ENCODE data around the gene CLEC16A. TPM values are rescaled to one million over a fixed set of nuclear protein-coding genes. Genes with fewer than 3 reads are reported as not detected.
"Not testable (repeated sequence)": the region's sequence is repeated elsewhere in the genome, so short reads cannot be mapped to it uniquely, and the experiment has no call there.

The CLEC16A gene
- total and polyA plus RNA-seq, 3 experiments from 2014 or later, result 18.6 to 38.2 (median 38.1) TPM

GRCh38 chr16:10926867-10927266 lies 17.5 kb upstream of the CLEC16A start:
- ChIA-PET CTCF (interaction anchor here (1.0 to 1.1 kb wide), 4 partner anchors 8 to 329 kb away, joined by 3 to 4 read pairs (median 3); partner anchors contain the start of gene SOCS1), POLR2A (no interaction called here)
- no peak for DNase-seq
- H3K27ac Mint-ChIP-seq, result no peak overlapping the region
- Histone ChIP-seq H3K4me3 (ENCODE audit: low read length) (no peak overlapping the region), H3K36me3 (ENCODE audit: insufficient read depth, low read length) (peaks cover 18% of the 10 kb centered on the region), H3K4me1 (ENCODE audit: insufficient read depth, low read length) (no peaks in the 10 kb centered on the region), H3K9me3 (ENCODE audit: low read length) (no peaks in the 10 kb centered on the region), H3K27ac (ENCODE audit: low read depth, low read length) (no peak overlapping the region), H3K27me3 (ENCODE audit: insufficient read depth, low read length, poor library complexity, severe bottlenecking) (no peaks in the 10 kb centered on the region)
- no peaks in the 10 kb centered on the region for H3K27me3 Mint-ChIP-seq
- peaks cover 0 to 18% (median 10%) of the 10 kb centered on the region in 3 donors for H3K4me1 Mint-ChIP-seq
- no peaks in the 10 kb centered on the region for H3K9me3 Mint-ChIP-seq
- no peak overlapping the region for H3K4me3 Mint-ChIP-seq
- peaks cover 9 to 81% (median 17%) of the 10 kb centered on the region in 3 donors for H3K36me3 Mint-ChIP-seq

GRCh38 chr16:10927497-10928112 lies 16.8 kb upstream of the CLEC16A start:
- no peak overlapping the region for H3K4me3 ChIP-seq (ENCODE audit: low read length)
- Mint-ChIP-seq H3K4me1 (peaks cover 0 to 21% (median 10%) of the 10 kb centered on the region in 3 donors), H3K27me3 (no peaks in the 10 kb centered on the region), H3K9me3 (no peaks in the 10 kb centered on the region), H3K27ac (peak overlapping the region in 1 of 8 donors; percentile 50), H3K36me3 (peaks cover 9 to 82% (median 17%) of the 10 kb centered on the region in 3 donors), H3K4me3 (no peak overlapping the region)
- DNase-seq, result no peak
- ChIA-PET CTCF (interaction anchor here (1.0 to 1.1 kb wide), 2 partner anchors 9 to 329 kb away, joined by 3 read pairs; partner anchors contain the start of gene SOCS1), POLR2A (no interaction called here)
- H3K27ac ChIP-seq (ENCODE audit: low read depth, low read length), result no peak overlapping the region
- H3K9me3 ChIP-seq (ENCODE audit: low read length), result no peaks in the 10 kb centered on the region
- no peaks in the 10 kb centered on the region for H3K27me3 ChIP-seq (ENCODE audit: insufficient read depth, low read length, poor library complexity, severe bottlenecking)
- no peaks in the 10 kb centered on the region for H3K4me1 ChIP-seq (ENCODE audit: insufficient read depth, low read length)
- peaks cover 18% of the 10 kb centered on the region for H3K36me3 ChIP-seq (ENCODE audit: insufficient read depth, low read length)

GRCh38 chr16:10929097-10929496 lies 15.3 kb upstream of the CLEC16A start:
- POLR2A ChIA-PET; H3K27ac ChIP-seq (ENCODE audit: low read depth, low read length); H3K4me1 ChIP-seq (ENCODE audit: insufficient read depth, low read length); H3K27ac Mint-ChIP-seq; H3K9me3 Mint-ChIP-seq; H3K4me3 ChIP-seq (ENCODE audit: low read length); H3K27me3 ChIP-seq (ENCODE audit: insufficient read depth, low read length, poor library complexity, severe bottlenecking); H3K9me3 ChIP-seq (ENCODE audit: low read length); H3K27me3 Mint-ChIP-seq; DNase-seq; CTCF ChIA-PET; H3K4me3 Mint-ChIP-seq: not testable (repeated sequence)
- Mint-ChIP-seq H3K4me1 (peaks cover 14 to 34% (median 21%) of the 10 kb centered on the region in 3 donors), H3K36me3 (peaks cover 9 to 85% (median 14%) of the 10 kb centered on the region in 3 donors)
- H3K36me3 ChIP-seq (ENCODE audit: insufficient read depth, low read length), result peaks cover 18% of the 10 kb centered on the region

GRCh38 chr16:10929853-10930754 lies 14.3 kb upstream of the CLEC16A start:
- CTCF ChIA-PET, result no interaction called here
- no peaks in the 10 kb centered on the region for H3K9me3 ChIP-seq (ENCODE audit: low read length)
- H3K4me3 Mint-ChIP-seq, result no peak overlapping the region
- DNase-seq, result no peak
- H3K27ac Mint-ChIP-seq, result peak overlapping the region in 3 of 8 donors; percentile 47 to 70 (median 47)
- H3K4me1 ChIP-seq (ENCODE audit: insufficient read depth, low read length), result peaks cover 7% of the 10 kb centered on the region
- POLR2A ChIA-PET, result no interaction called here
- no peaks in the 10 kb centered on the region for H3K9me3 Mint-ChIP-seq
- H3K27me3 ChIP-seq (ENCODE audit: insufficient read depth, low read length, poor library complexity, severe bottlenecking), result no peaks in the 10 kb centered on the region
- H3K36me3 ChIP-seq (ENCODE audit: insufficient read depth, low read length), result peaks cover 18% of the 10 kb centered on the region
- no peak overlapping the region for H3K4me3 ChIP-seq (ENCODE audit: low read length)
- H3K27ac ChIP-seq (ENCODE audit: low read depth, low read length), result no peak overlapping the region
- H3K27me3 Mint-ChIP-seq, result no peaks in the 10 kb centered on the region
- H3K36me3 Mint-ChIP-seq, result peaks cover 9 to 81% (median 14%) of the 10 kb centered on the region in 3 donors
- peaks cover 24 to 44% (median 26%) of the 10 kb centered on the region in 3 donors for H3K4me1 Mint-ChIP-seq

GRCh38 chr16:10930755-10931093 lies 13.6 kb upstream of the CLEC16A start:
- Mint-ChIP-seq H3K4me1 (peaks cover 30 to 51% (median 30%) of the 10 kb centered on the region in 3 donors), H3K4me3 (no peak overlapping the region), H3K27ac (peak overlapping the region in 1 of 8 donors; percentile 47), H3K36me3 (peaks cover 9 to 80% (median 11%) of the 10 kb centered on the region in 3 donors), H3K9me3 (no peaks in the 10 kb centered on the region), H3K27me3 (no peaks in the 10 kb centered on the region)
- CTCF ChIA-PET, result interaction anchor here (1.5 kb wide), 1 partner anchor 416 kb away, joined by 4 read pairs; no protein-coding TSS in a partner anchor
- POLR2A ChIA-PET, result no interaction called here
- DNase-seq, result no peak
- no peak overlapping the region for H3K4me3 ChIP-seq (ENCODE audit: low read length)
- H3K36me3 ChIP-seq (ENCODE audit: insufficient read depth, low read length), result peaks cover 18% of the 10 kb centered on the region
- H3K27ac ChIP-seq (ENCODE audit: low read depth, low read length), result no peak overlapping the region
- H3K9me3 ChIP-seq (ENCODE audit: low read length), result no peaks in the 10 kb centered on the region
- no peaks in the 10 kb centered on the region for H3K27me3 ChIP-seq (ENCODE audit: insufficient read depth, low read length, poor library complexity, severe bottlenecking)
- peaks cover 10% of the 10 kb centered on the region for H3K4me1 ChIP-seq (ENCODE audit: insufficient read depth, low read length)

- no peaks in the 10 kb centered on the region for H3K9me3 ChIP-seq (ENCODE audit: low read length)
- CTCF ChIA-PET, result interaction anchor here (1.5 kb wide), 1 partner anchor 416 kb away, joined by 4 read pairs; no protein-coding TSS in a partner anchor
- DNase-seq, result no peak
- H3K36me3 ChIP-seq (ENCODE audit: insufficient read depth, low read length), result peaks cover 18% of the 10 kb centered on the region
- Mint-ChIP-seq H3K4me1 (peaks cover 34 to 55% (median 35%) of the 10 kb centered on the region in 3 donors), H3K4me3 (peak overlapping the region in 1 of 7 donors; percentile 19), H3K9me3 (no peaks in the 10 kb centered on the region), H3K27ac (peak overlapping the region in 1 of 8 donors; percentile 47), H3K36me3 (peaks cover 9 to 78% (median 11%) of the 10 kb centered on the region in 3 donors), H3K27me3 (no peaks in the 10 kb centered on the region)
- no peak overlapping the region for H3K27ac ChIP-seq (ENCODE audit: low read depth, low read length)
- no peak overlapping the region for H3K4me3 ChIP-seq (ENCODE audit: low read length)
- POLR2A ChIA-PET, result no interaction called here
- no peaks in the 10 kb centered on the region for H3K27me3 ChIP-seq (ENCODE audit: insufficient read depth, low read length, poor library complexity, severe bottlenecking)
- peaks cover 14% of the 10 kb centered on the region for H3K4me1 ChIP-seq (ENCODE audit: insufficient read depth, low read length)
Measured at GRCh38 chr16:10931134-10931533, 13.2 kb upstream of the CLEC16A start.

GRCh38 chr16:10931977-10932632 lies 12.3 kb upstream of the CLEC16A start:
- Mint-ChIP-seq H3K4me1 (peaks cover 44 to 64% (median 44%) of the 10 kb centered on the region in 3 donors), H3K4me3 (no peak overlapping the region), H3K36me3 (peaks cover 7 to 78% (median 11%) of the 10 kb centered on the region in 3 donors), H3K27me3 (no peaks in the 10 kb centered on the region), H3K27ac (no peak overlapping the region), H3K9me3 (no peaks in the 10 kb centered on the region)
- Histone ChIP-seq H3K27me3 (ENCODE audit: insufficient read depth, low read length, poor library complexity, severe bottlenecking) (no peaks in the 10 kb centered on the region), H3K9me3 (ENCODE audit: low read length) (no peaks in the 10 kb centered on the region), H3K27ac (ENCODE audit: low read depth, low read length) (no peak overlapping the region), H3K36me3 (ENCODE audit: insufficient read depth, low read length) (peaks cover 15% of the 10 kb centered on the region), H3K4me3 (ENCODE audit: low read length) (no peak overlapping the region), H3K4me1 (ENCODE audit: insufficient read depth, low read length) (peaks cover 21% of the 10 kb centered on the region)
- CTCF ChIA-PET, result interaction anchor here (0.8 to 1.5 kb wide), 2 partner anchors 8 to 417 kb away, joined by 3 to 4 read pairs; no protein-coding TSS in a partner anchor
- DNase-seq, result no peak
- POLR2A ChIA-PET, result interaction anchor here (0.7 to 1.4 kb wide), 2 partner anchors 8 to 1593 kb away, joined by 3 to 6 read pairs; no protein-coding TSS in a partner anchor
